ENCODE data around the gene GASK1A. TPM values are rescaled to one million over a fixed set of nuclear protein-coding genes. Genes with fewer than 3 reads are reported as not detected.

GASK1A gene
- total and polyA plus RNA-seq, 2 of the 8 experiments (the other 6 are each of a cell fraction or from before 2014, with no cell fraction given) = 4.7 to 7.9 TPM

- no peak overlapping the region for H3K18ac ChIP-seq (ENCODE audit: extremely low read depth, low read length)
- H3K79me1 ChIP-seq (ENCODE audit: low read depth, low read length) = no peaks in the 10 kb centered on the region
- FAIRE-seq = no peak
- H3K4me2 ChIP-seq (ENCODE audit: insufficient read depth in 1 of 2, low read depth in 2 of 2, low read length in 2 of 2) = no peak overlapping the region
- H3K79me2 ChIP-seq (ENCODE audit: control insufficient read depth in 1 of 2, insufficient read depth in 2 of 2, low read length in 2 of 2) = no peaks in the 10 kb centered on the region
- no peak overlapping the region for H3K56ac ChIP-seq (replicated peaks; ENCODE audit: insufficient read length, low read depth, low read length)
- CTCF ChIA-PET (ENCODE audit: partially characterized antibody) = interaction anchor here (0.7 to 3.1 kb wide), 10 partner anchors 9 to 92 kb away, joined by 3 to 15 read pairs (median 4); no protein-coding TSS in a partner anchor
- no peak overlapping the region for H2BK15ac ChIP-seq (ENCODE audit: low read length)
- no peak overlapping the region for H2BK20ac ChIP-seq (ENCODE audit: low read length)
- no peaks in the 10 kb centered on the region for H3K36me3 ChIP-seq (ENCODE audit: control insufficient read depth in 2 of 4, insufficient read depth in 4 of 4, low read length in 3 of 4)
- H2BK12ac ChIP-seq (ENCODE audit: low read depth, low read length) = no peak overlapping the region
- POLR2A ChIA-PET (ENCODE audit: partially characterized antibody) = no interaction called here
- H4K8ac ChIP-seq (ENCODE audit: extremely low read depth, insufficient read depth, low read length) = no peak overlapping the region
- no peak overlapping the region for H3K9ac ChIP-seq (replicated peaks in 1 of 4; ENCODE audit: extremely low read depth in 1 of 4, low read depth in 3 of 4, low read length in 3 of 4)
- H3K27ac ChIP-seq (ENCODE audit: low read depth, low read length) = no peak overlapping the region
- no peaks in the 10 kb centered on the region for H3K27me3 ChIP-seq (replicated peaks in 1 of 4; ENCODE audit: control insufficient read depth in 3 of 4, extremely low read depth in 1 of 4, insufficient read depth in 3 of 4, low read length in 3 of 4)
- no peak overlapping the region for H3K4ac ChIP-seq (replicated peaks; ENCODE audit: insufficient read length, low read depth, low read length)
- no peak overlapping the region for H2BK5ac ChIP-seq (ENCODE audit: low read depth, low read length)
- no peak overlapping the region for H2BK120ac ChIP-seq (replicated peaks; ENCODE audit: low read depth, low read length)
- no peak overlapping the region for H3K14ac ChIP-seq (ENCODE audit: insufficient read length)
- H3K9me3 ChIP-seq (ENCODE audit: insufficient read depth in 2 of 2, low read depth in 1 of 2, low read length in 1 of 2) = no peaks in the 10 kb centered on the region
- no peak overlapping the region for H3K23ac ChIP-seq (ENCODE audit: insufficient read length)
- no peak overlapping the region for H4K5ac ChIP-seq (ENCODE audit: insufficient read length, low read depth, low read length)
- DNase-seq (ENCODE audit: low read depth in 1 of 2, low spot score in 2 of 2) = no peak
- H2AFZ ChIP-seq (ENCODE audit: low read length) = no peak overlapping the region
- WGBS, 2 experiments (ENCODE audit: extremely low coverage in 1 of 2, insufficient coverage in 1 of 2, insufficient read length in 1 of 2, insufficient replicate concordance in 2 of 2, low coverage in 1 of 2, low lambda C conversion rate in 2 of 2, missing lambda C conversion rate in 1 of 2) = 74 to 100% methylated on average over 1 to 4 of the region's 4 CpGs
- no peak overlapping the region for H2AK5ac ChIP-seq (ENCODE audit: low read depth, low read length)
- H3K4me3 ChIP-seq (ENCODE audit: extremely low read depth in 1 of 4, insufficient read depth in 2 of 4, low read depth in 3 of 4, low read length in 4 of 4) = no peak overlapping the region
- H3K4me1 ChIP-seq (replicated peaks in 1 of 4; ENCODE audit: control insufficient read depth in 3 of 4, insufficient read depth in 4 of 4, low read length in 3 of 4) = no peaks in the 10 kb centered on the region
- H4K20me1 ChIP-seq (replicated peaks in 1 of 2; ENCODE audit: control insufficient read depth in 1 of 2, insufficient read depth in 2 of 2, low read length in 2 of 2) = peaks cover 0 to 1% of the 10 kb centered on the region in 2 experiments
- no peaks in the 10 kb centered on the region for H3K23me2 ChIP-seq (ENCODE audit: low read depth, low read length)
- no peak overlapping the region for H4K91ac ChIP-seq (replicated peaks; ENCODE audit: insufficient read length, low read length)
- TF ChIP-seq CTBP2 (IDR thresholded peaks at IDR 0.05; ENCODE audit: borderline replicate concordance, insufficient read depth, insufficient read length, low read length) = no peak
- TF ChIP-seq MAFK (IDR thresholded peaks at IDR 0.05; ENCODE audit: low read depth, low read length) = no peak
- TF ChIP-seq CEBPB (IDR thresholded peaks at IDR 0.05; ENCODE audit: low read depth, low read length) = no peak
These were observed 55.1 kb downstream of the GASK1A start for GRCh38 chr3:43034200-43034599.
